Naive thymus-derived CD8-positive, alpha-beta T cell (primary cell): ENCODE data around the gene LRRC49. TPM values are rescaled to one million over a fixed set of nuclear protein-coding genes. Genes with fewer than 3 reads are reported as not detected.

Source experiments
- ATAC-seq, 2 donors: fragments of 150-1000 bp; cut with Tn5 transposase in 1 of 2; sonication (Bioruptor Pico), chemical (Tn5 transposase) in 1 of 2; 1 replicate in 1 of 2; 2 replicates in 1 of 2; pipeline ENCODE4 v1.10.0; 2021; ENCODE audit warnings: mild to moderate bottlenecking in 2 of 2, moderate library complexity in 2 of 2
- POLR2A ChIA-PET: fragments of 350-600 bp; sonication (Branson Sonifier 250); formaldehyde crosslinking; loops from one replicate; lab custom pipeline; 2021; ENCODE audit warnings: antibody characterized with exemption; lab: Charles Lee
- DNase-seq, 10 donors: peaks; one replicate each; pipeline versions ENCODE4 v3.0.0 to v3.0.0-alpha.2; 2020 to 2022
- H3K27ac Mint-ChIP-seq, 10 donors: one replicate each; pipeline ENCODE4 v1.8.0; 2020 to 2022; ENCODE audit warnings: mild to moderate bottlenecking in 10 of 10, mixed read lengths in 10 of 10, moderate library complexity in 4 of 10, inconsistent platforms in 1 of 10
- H3K27me3 Mint-ChIP-seq, 5 donors: one replicate each; pipeline ENCODE4 v1.8.0; 2021 to 2022; ENCODE audit warnings: mixed read lengths in 5 of 5
- H3K36me3 Mint-ChIP-seq, 3 donors: one replicate each; pipeline ENCODE4 v1.8.0; 2020 to 2022; ENCODE audit warnings: mixed read lengths in 3 of 3, mild to moderate bottlenecking in 2 of 3, inconsistent platforms in 1 of 3
- H3K4me1 Mint-ChIP-seq, 4 donors: one replicate each; pipeline ENCODE4 v1.8.0; 2021 to 2022; ENCODE audit warnings: mixed read lengths in 4 of 4
- H3K4me3 Mint-ChIP-seq, 10 donors: one replicate each; pipeline ENCODE4 v1.8.0; 2020 to 2022; ENCODE audit warnings: mild to moderate bottlenecking in 10 of 10, mixed read lengths in 10 of 10, moderate library complexity in 6 of 10, inconsistent platforms in 1 of 10
- H3K9me3 Mint-ChIP-seq, 9 donors: one replicate each; pipeline ENCODE4 v1.8.0; 2020 to 2022; ENCODE audit warnings: mixed read lengths in 9 of 9, mild to moderate bottlenecking in 3 of 9, inconsistent platforms in 1 of 9, moderate library complexity in 1 of 9
- polyA plus RNA-seq, 3 donors: library from polyadenylated mRNA; unstranded; fragments of 300-500 nt; fragmentation: Illumina TruSeq; gene quantifications; one replicate each; pipeline ENCODE4 v1.2.3, GENCODE V29; 2021
- total RNA-seq, 8 experiments: library from RNA in 2 of 8; stranded (reverse) in 2 of 8; gene quantifications; one replicate each; pipeline ENCODE4 v1.2.3 and lab custom pipeline; 2021 to 2026

The LRRC49 gene
- total and polyA plus RNA-seq, 5 experiments from 2014 or later = not detected

DNA sequence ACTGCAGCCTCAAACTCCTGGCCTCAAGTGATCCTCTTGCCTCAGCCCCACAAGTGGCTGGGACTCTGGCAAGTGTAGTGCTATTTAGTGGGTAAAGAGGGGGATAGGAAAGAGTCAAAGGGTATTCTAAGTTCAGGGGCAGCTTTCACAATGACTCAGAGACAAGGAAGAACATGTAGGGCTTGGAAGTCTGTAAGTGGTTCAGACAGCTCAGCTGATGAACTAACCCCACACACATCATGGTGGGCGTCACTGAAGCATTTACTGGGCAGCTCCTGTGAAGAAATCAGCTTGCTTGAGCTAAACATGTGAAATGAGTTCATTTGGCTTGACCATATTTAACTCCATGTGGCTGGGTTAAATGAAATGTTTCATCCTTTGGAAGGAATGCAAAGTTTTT is 188.1 kb downstream of the LRRC49 start:
- Mint-ChIP-seq H3K4me3 (no peak overlapping the region), H3K27me3 (peaks cover 18 to 51% (median 19%) of the 10 kb centered on the region in 5 donors), H3K36me3 (peaks cover 0 to 8% (median 0%) of the 10 kb centered on the region in 3 donors), H3K27ac (no peak overlapping the region), H3K4me1 (no peaks in the 10 kb centered on the region), H3K9me3 (peaks cover 0 to 20% (median 7%) of the 10 kb centered on the region in 9 donors)
- no peak for DNase-seq
- POLR2A ChIA-PET = no interaction called here
- no peak for ATAC-seq

DNA sequence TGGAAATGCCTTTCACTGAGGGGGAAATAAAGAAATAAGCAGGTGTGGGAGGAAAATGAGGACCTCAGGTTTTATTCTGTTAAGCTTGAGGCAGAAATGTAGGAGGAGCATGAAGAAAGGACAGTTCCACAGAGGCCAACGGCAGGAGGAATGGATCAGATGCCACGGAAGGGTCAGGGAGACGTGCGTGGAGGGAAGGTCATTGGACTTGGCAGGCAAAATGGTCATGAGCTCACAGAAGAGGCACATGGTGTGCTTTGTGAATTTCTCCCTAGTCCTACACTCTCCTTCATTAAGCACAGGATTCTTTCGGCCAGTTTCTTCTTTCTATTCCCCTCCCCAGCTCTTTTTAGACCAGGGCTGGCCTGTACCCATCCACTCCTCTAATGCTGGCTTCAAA is 190.2 kb downstream of the LRRC49 start:
- no peak for ATAC-seq
- no peak overlapping the region for H3K4me3 Mint-ChIP-seq
- DNase-seq = no peak
- H3K27me3 Mint-ChIP-seq = peaks cover 19 to 65% (median 21%) of the 10 kb centered on the region in 5 donors
- no peaks in the 10 kb centered on the region for H3K4me1 Mint-ChIP-seq
- no peak overlapping the region for H3K27ac Mint-ChIP-seq
- POLR2A ChIA-PET = no interaction called here
- H3K36me3 Mint-ChIP-seq = peaks cover 0 to 8% (median 0%) of the 10 kb centered on the region in 3 donors
- peaks cover 0 to 20% (median 5%) of the 10 kb centered on the region in 9 donors for H3K9me3 Mint-ChIP-seq

DNA sequence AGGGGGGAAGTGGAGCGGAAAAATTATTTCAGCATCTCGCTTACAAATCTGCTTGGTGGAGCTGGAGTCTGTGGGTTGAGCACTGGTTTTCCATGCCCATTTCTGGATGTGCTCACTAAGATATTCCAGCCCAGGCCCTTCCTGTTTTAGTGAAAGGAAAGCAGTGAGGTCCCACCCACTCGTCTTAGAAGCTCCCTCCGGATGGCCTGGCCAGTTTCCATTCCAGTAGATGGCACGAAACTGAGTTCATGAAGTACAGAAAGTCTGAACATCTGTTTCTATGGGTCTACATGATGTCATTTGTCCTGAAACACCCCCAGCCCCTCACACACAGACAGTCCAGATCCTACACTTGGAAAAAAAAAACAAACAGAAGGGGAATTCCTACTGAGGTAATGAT is 190.7 kb downstream of the LRRC49 start:
- no peak overlapping the region for H3K27ac Mint-ChIP-seq
- H3K4me3 Mint-ChIP-seq = no peak overlapping the region
- POLR2A ChIA-PET = no interaction called here
- peaks cover 0 to 8% (median 0%) of the 10 kb centered on the region in 3 donors for H3K36me3 Mint-ChIP-seq
- H3K4me1 Mint-ChIP-seq = no peaks in the 10 kb centered on the region
- H3K27me3 Mint-ChIP-seq = peaks cover 19 to 61% (median 21%) of the 10 kb centered on the region in 5 donors
- DNase-seq (no peak), ATAC-seq (no peak)
- peaks cover 0 to 15% (median 6%) of the 10 kb centered on the region in 9 donors for H3K9me3 Mint-ChIP-seq

DNA sequence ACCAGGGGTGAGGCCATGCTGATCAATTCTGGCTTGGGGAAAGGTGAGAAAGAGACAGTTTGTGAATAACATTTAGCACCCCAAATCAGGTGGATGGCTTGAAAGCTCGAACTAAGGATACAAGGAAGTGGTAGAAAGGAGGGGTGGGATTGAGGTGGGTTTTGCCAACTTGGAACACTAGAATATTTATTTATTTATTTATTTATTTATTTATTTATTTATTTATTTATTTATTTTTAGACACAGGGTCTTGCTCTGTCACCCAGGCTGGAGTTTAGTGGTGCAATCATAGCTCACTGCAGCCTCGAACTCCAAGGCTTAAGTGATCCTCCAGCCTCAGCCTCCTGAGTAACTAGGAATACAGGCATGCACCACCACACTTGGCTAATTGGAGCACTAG is 191.6 kb downstream of the LRRC49 start:
- Mint-ChIP-seq H3K27ac (no peak overlapping the region), H3K27me3 (peaks cover 17 to 56% (median 26%) of the 10 kb centered on the region in 5 donors), H3K4me3 (no peak overlapping the region), H3K9me3 (peaks cover 0 to 18% (median 9%) of the 10 kb centered on the region in 9 donors), H3K36me3 (peaks cover 0 to 8% (median 0%) of the 10 kb centered on the region in 3 donors), H3K4me1 (no peaks in the 10 kb centered on the region)
- DNase-seq = no peak
- no peak for ATAC-seq
- POLR2A ChIA-PET = no interaction called here

DNA sequence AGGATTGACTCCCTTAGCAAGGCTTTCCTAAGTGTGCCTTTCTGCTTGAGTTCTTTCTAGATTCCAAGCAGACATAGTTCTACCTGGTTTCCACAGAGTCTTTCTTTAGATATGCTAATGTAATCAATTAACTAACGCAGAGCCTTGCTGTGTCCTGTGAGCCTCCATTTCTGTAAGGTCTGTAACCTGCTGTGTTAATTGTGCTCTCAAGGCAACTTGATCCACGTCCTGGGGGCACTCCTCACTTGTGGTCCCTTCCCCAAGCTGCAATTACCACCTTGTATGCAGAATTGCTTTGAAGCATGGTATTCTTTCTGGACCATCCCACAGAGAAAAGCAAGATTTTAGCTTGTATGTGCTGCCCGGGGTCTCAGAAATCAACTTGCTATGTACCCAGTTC is 193.2 kb downstream of the LRRC49 start:
- ATAC-seq = no peak
- POLR2A ChIA-PET = no interaction called here

DNA sequence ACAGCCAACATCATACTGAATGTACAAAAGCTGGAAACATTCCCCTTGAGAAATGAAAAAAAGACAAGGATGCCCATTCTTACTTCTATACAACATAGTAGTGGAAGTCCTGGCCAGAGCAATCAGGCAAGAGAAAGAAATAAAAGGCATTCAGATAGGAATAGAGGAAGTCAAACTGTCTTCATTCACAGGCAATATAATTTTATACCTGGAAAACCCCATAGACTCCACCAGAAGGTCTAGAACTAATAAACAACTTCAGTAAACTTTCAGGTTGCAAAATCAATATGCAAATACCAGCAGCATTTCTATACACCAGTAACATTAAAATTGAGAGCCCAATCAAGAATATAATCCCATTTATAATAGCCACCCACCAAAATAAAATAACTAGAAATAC is 195.5 kb downstream of the LRRC49 start:
- DNase-seq = no peak
- ATAC-seq = no peak
- H3K9me3 Mint-ChIP-seq = peaks cover 0 to 18% (median 4%) of the 10 kb centered on the region in 9 donors
- H3K4me3 Mint-ChIP-seq = no peak overlapping the region
- H3K27ac Mint-ChIP-seq = no peak overlapping the region
- H3K27me3 Mint-ChIP-seq = peaks cover 6 to 44% (median 30%) of the 10 kb centered on the region in 5 donors
- POLR2A ChIA-PET = no interaction called here
- H3K36me3 Mint-ChIP-seq = peaks cover 0 to 2% (median 0%) of the 10 kb centered on the region in 3 donors
- no peaks in the 10 kb centered on the region for H3K4me1 Mint-ChIP-seq

More for the DNA sequence above, 193.2 kb downstream of the LRRC49 start:
- Mint-ChIP-seq H3K4me3 (no peak overlapping the region), H3K27me3 (peaks cover 17 to 52% (median 29%) of the 10 kb centered on the region in 5 donors), H3K27ac (no peak overlapping the region), H3K4me1 (no peaks in the 10 kb centered on the region), H3K9me3 (peaks cover 0 to 18% (median 9%) of the 10 kb centered on the region in 9 donors), H3K36me3 (peaks cover 0 to 8% (median 0%) of the 10 kb centered on the region in 3 donors)
- DNase-seq = no peak

DNA sequence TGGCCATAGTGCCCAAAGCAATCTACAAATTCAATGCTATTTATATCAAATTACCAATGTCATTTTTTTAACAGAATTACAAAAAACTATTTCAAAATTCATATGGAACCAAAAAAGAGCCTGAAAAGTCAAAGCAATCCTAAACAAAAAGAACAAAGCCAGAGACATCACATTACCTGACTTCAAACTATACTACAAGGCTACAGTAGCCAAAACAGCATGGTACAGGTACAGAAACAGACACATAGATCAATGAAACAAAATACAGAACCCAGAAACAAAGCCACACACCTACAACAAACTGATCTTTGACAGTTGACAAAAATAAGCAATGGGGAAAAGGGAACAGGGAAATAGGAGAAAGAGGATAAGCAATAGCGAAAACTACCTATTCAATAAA is 196.1 kb downstream of the LRRC49 start:
- POLR2A ChIA-PET = no interaction called here
- Mint-ChIP-seq H3K27me3 (peaks cover 6 to 47% (median 32%) of the 10 kb centered on the region in 5 donors), H3K9me3 (peaks cover 0 to 21% (median 4%) of the 10 kb centered on the region in 9 donors), H3K4me3 (no peak overlapping the region), H3K27ac (no peak overlapping the region), H3K36me3 (peaks cover 0 to 2% (median 0%) of the 10 kb centered on the region in 3 donors), H3K4me1 (no peaks in the 10 kb centered on the region)
- ATAC-seq (no peak), DNase-seq (no peak)

DNA sequence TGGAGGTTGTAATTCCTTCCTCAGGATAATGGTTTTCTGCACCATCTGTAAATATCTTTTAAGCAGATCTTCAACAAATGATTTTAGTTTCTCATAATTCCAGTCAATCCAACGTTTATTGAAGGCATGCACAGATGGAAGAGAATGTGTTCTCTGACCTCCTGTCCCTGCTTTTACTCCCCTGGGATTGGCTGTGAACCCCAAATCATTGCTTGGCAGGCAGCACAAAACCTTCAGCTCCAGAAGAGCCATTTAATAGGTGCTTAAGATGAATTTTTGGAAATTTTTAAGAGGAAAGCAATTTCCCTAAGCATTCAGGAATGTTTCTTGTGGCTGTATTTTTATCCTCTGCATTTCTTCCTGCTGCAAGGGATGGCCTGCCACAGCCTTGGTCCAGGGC is 197.2 kb downstream of the LRRC49 start:
- peaks cover 4 to 43% (median 29%) of the 10 kb centered on the region in 5 donors for H3K27me3 Mint-ChIP-seq
- POLR2A ChIA-PET = no interaction called here
- no peak for DNase-seq
- ATAC-seq = no peak
- no peak overlapping the region for H3K4me3 Mint-ChIP-seq
- H3K27ac Mint-ChIP-seq = no peak overlapping the region
- peaks cover 0 to 22% (median 4%) of the 10 kb centered on the region in 9 donors for H3K9me3 Mint-ChIP-seq
- no peaks in the 10 kb centered on the region for H3K4me1 Mint-ChIP-seq
- H3K36me3 Mint-ChIP-seq = peaks cover 0 to 2% (median 0%) of the 10 kb centered on the region in 3 donors

DNA sequence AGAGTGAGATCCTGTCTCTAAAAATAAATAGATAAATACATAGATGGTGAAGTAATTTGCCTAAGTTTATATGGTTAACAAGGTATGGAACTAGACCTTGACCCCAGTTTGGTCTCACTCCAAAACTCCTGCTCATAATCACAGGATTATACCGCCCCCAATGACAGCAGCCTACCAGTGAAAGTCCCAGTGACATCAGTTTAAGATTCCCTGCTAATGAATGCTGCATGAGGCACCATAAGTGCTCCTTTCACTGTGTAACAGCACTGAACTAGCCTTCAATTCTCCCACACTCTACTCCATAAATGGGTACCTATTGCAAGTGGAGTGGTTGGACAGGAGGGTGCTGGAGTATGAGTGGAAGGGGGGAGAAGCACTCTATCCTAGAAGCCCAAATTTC is 199.0 kb downstream of the LRRC49 start:
- Mint-ChIP-seq H3K27me3 (peaks cover 4 to 33% (median 26%) of the 10 kb centered on the region in 5 donors), H3K4me3 (no peak overlapping the region), H3K27ac (no peak overlapping the region), H3K4me1 (no peaks in the 10 kb centered on the region), H3K9me3 (peaks cover 0 to 26% (median 4%) of the 10 kb centered on the region in 9 donors), H3K36me3 (peaks cover 0 to 2% (median 0%) of the 10 kb centered on the region in 3 donors)
- DNase-seq (no peak), ATAC-seq (no peak)
- POLR2A ChIA-PET = no interaction called here

DNA sequence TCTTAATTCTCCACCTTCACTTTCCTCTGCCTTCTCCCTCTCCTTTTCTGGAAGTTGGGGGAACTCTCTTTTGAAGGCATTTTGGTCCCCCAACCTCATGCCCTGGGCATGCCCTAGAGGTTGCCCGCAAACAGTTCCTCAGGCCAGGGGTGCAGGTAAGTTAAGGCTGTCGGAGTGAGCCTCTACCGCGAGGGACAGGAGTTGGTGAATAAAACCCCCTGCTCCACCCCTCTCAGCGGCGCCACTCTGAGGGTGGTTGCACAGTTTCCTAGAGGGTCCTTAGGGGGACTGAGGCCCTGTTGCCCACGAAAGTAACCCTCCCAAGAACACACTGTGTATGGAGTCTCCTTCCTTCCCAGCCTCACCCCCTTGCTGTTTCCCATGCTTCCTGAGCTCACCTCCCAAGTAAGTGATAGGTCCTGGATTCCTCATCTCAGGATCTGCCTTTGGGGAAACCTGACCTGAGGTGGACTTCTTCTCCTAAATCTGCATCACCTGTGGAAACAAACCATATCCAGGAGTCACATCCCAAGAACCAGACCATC is 199.5 kb downstream of the LRRC49 start:
- H3K4me3 Mint-ChIP-seq = no peak overlapping the region
- DNase-seq (no peak), ATAC-seq (no peak)
- H3K36me3 Mint-ChIP-seq = peaks cover 0 to 2% (median 0%) of the 10 kb centered on the region in 3 donors
- H3K27ac Mint-ChIP-seq = no peak overlapping the region
- POLR2A ChIA-PET = no interaction called here
- peaks cover 0 to 21% (median 4%) of the 10 kb centered on the region in 9 donors for H3K9me3 Mint-ChIP-seq
- H3K27me3 Mint-ChIP-seq = peaks cover 4 to 28% (median 23%) of the 10 kb centered on the region in 5 donors
- H3K4me1 Mint-ChIP-seq = no peaks in the 10 kb centered on the region

DNA sequence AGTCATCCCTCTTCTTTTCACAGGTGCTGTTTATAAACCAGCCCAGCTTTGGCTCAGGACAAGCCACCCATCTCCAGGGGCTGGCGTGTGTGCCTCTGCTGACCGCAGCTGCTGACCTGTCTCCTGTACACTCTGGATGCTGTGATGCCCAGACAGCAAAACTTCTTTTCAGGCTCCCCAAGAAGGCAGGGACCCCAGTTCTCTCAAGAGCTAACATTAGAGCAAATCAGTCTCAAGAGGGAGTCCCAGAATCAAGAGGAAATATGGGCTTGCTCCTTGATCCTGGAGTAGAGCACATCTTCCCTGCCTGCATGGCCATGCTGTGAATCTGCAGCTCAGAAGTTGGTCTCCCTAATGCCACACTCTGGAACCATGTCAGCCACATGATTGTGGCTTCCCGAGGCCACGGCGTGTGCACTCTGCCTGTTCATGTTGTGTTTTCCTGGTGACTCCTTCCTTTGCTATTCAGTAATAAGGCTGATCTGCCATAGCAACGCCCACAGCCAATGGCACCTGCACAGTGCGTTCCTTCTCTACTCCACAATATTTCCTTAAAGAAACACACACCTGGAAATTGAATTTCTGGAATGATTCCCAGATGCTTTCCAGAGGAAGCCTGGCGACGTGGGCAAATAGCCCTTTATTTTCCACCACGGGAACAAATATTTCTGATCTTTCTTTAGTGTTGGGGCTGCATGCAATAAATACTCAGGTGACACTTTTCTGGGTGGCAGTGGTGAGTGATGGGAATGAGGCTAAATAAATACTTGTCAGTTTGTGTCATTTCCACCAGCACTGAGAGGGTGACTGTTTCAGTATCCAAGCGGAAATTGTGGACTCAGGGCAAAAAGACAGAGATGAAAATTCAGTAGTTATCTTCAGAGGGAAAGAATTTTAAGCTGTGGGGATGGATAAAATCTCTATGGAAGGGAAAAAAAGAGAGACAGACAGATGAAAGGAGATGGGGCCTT is 200.7 kb downstream of the LRRC49 start:
- Mint-ChIP-seq H3K4me1 (no peaks in the 10 kb centered on the region), H3K27ac (no peak overlapping the region), H3K27me3 (peaks cover 4 to 26% (median 16%) of the 10 kb centered on the region in 5 donors), H3K4me3 (no peak overlapping the region), H3K9me3 (peaks cover 0 to 15% (median 2%) of the 10 kb centered on the region in 9 donors), H3K36me3 (peaks cover 0 to 2% (median 0%) of the 10 kb centered on the region in 3 donors)
- no peak for ATAC-seq
- POLR2A ChIA-PET = no interaction called here
- no peak for DNase-seq

DNA sequence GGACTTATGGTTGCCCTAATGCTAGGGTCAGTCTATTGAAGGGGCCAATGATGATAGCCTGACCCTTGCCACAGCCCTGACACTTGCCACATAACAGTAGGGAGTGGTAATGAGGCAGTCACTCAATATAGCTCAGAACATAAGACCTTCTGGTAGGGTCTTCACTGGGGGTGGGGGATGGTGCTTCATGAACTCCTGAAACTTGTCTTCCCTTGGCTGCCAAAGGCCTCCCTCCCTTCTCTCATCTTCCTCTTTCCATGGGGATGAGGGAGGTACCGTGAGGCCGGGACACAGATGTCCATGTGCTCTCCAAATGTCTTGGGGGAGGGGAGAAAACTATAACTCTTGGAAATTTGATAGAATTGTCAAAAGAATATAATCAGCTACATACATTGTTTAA is 201.5 kb downstream of the LRRC49 start:
- peaks cover 0 to 2% (median 0%) of the 10 kb centered on the region in 3 donors for H3K36me3 Mint-ChIP-seq
- H3K27ac Mint-ChIP-seq = no peak overlapping the region
- ATAC-seq (no peak), DNase-seq (no peak)
- H3K27me3 Mint-ChIP-seq = peaks cover 0 to 21% (median 16%) of the 10 kb centered on the region in 5 donors
- H3K4me3 Mint-ChIP-seq = no peak overlapping the region
- H3K9me3 Mint-ChIP-seq = peaks cover 0 to 9% (median 0%) of the 10 kb centered on the region in 9 donors
- POLR2A ChIA-PET = no interaction called here
- H3K4me1 Mint-ChIP-seq = no peaks in the 10 kb centered on the region

DNA sequence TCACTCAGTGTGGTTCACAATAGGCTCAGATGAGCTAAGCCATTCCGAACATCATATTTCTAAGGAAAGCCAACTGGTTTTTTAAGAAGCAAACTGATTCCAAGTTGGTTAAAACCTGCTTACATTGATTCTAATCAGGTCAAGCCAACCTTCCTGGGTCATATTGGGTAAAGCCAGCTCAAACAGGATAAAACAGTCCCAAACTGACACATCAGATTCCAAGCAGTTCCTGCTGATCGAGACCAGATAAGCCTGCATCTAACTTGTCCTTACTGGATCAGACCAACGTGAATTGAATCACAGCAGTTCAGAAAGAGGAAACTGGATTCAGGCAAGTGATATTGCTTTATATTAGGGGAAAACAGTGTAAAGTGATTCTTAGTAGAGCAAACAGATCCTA is 204.1 kb downstream of the LRRC49 start:
- Mint-ChIP-seq H3K4me3 (no peak overlapping the region), H3K36me3 (peaks cover 0 to 2% (median 0%) of the 10 kb centered on the region in 3 donors), H3K27me3 (peaks cover 3 to 16% (median 13%) of the 10 kb centered on the region in 5 donors), H3K9me3 (peaks cover 0 to 9% (median 0%) of the 10 kb centered on the region in 9 donors), H3K4me1 (no peaks in the 10 kb centered on the region), H3K27ac (no peak overlapping the region)
- ATAC-seq (no peak), DNase-seq (no peak)
- POLR2A ChIA-PET = no interaction called here
